Measurements from ENCODE around the gene SYT15. TPM values are rescaled to one million over a fixed set of nuclear protein-coding genes. Genes with fewer than 3 reads are reported as not detected.

The SYT15 gene
- total and polyA plus RNA-seq, 2 donors (not counting 1 experiment from before 2014, with no cell fraction given): 0.18 to 0.94 TPM

- TF ChIP-seq EZH2 (IDR thresholded peaks at IDR 0.05; ENCODE audit: borderline replicate concordance, insufficient read depth, low read depth, low read length, poor library complexity, severe bottlenecking) (no peak), CTCF (IDR thresholded peaks at IDR 0.05) (no peak)
- intact Hi-C loops (cut with micrococcal nuclease): no loop called here
- Histone ChIP-seq H3K4me2 (replicated peaks; ENCODE audit: low read depth, low read length, poor library complexity, severe bottlenecking) (no peak overlapping the region), H3K9me3 (ENCODE audit: control extremely low read depth in 1 of 3, control insufficient read depth in 2 of 3, insufficient read depth in 1 of 3, low read length in 2 of 3) (no peaks in the 10 kb centered on the region), H3K79me2 (ENCODE audit: control insufficient read depth, insufficient read depth, low read length) (no peaks in the 10 kb centered on the region), H3K4me3 (ENCODE audit: control extremely low read depth in 1 of 5, extremely low read depth in 1 of 5, insufficient read depth in 1 of 5, low read depth in 2 of 5, low read length in 4 of 5) (no peak overlapping the region), H3K27me3 (replicated peaks in 1 of 4; ENCODE audit: control extremely low read depth in 1 of 4, control insufficient read depth in 3 of 4, insufficient read depth in 4 of 4, low read length in 3 of 4) (peaks cover 0 to 16% (median 3%) of the 10 kb centered on the region in 4 experiments), H3K36me3 (replicated peaks in 1 of 2; ENCODE audit: control extremely low read depth in 1 of 2, control insufficient read depth in 1 of 2, extremely low read depth in 1 of 2, insufficient read depth in 2 of 2, low read length in 1 of 2) (no peaks in the 10 kb centered on the region), H3K9ac (ENCODE audit: low read length) (no peak overlapping the region), H4K20me1 (ENCODE audit: control insufficient read depth, insufficient read depth, low read length, poor library complexity, severe bottlenecking) (no peaks in the 10 kb centered on the region), H2AFZ (ENCODE audit: insufficient read depth, low read depth, low read length, poor library complexity, severe bottlenecking) (no peak overlapping the region), H3K27ac (ENCODE audit: low read length in 2 of 2) (no peak overlapping the region), H3K4me1 (ENCODE audit: control insufficient read depth in 2 of 2, insufficient read depth in 2 of 2, low read length in 2 of 2) (peaks cover 3 to 5% of the 10 kb centered on the region in 2 donors)
- H3K4me3 Mint-ChIP-seq: no peak overlapping the region
- peaks cover 5% of the 10 kb centered on the region for H3K4me1 Mint-ChIP-seq
- WGBS (ENCODE audit: insufficient coverage): 83% methylated on average over 7 of the region's 8 CpGs
- POLR2A ChIA-PET: interaction anchor here (0.6 kb wide), 1 partner anchor 462 kb away, joined by 4 read pairs; no protein-coding TSS in a partner anchor
- DNase-seq: no peak
- no peak for ATAC-seq (ENCODE audit: low read depth)
- peaks cover 14% of the 10 kb centered on the region for H3K27me3 Mint-ChIP-seq
- H3K9me3 Mint-ChIP-seq (ENCODE audit: insufficient read depth): no peaks in the 10 kb centered on the region
- CTCF ChIA-PET: interaction anchor here (1.4 kb wide), 1 partner anchor 9 kb away, joined by 4 read pairs; no protein-coding TSS in a partner anchor
- no peak overlapping the region for H3K27ac Mint-ChIP-seq
These were observed 27.9 kb upstream of the SYT15 start for GRCh38 chr10:46550795-46551700.
